Panc1 (cell line): ENCODE data around the gene ATP11A. TPM values are rescaled to one million over a fixed set of nuclear protein-coding genes. Genes with fewer than 3 reads are reported as not detected.

ENCODE experiments used
- ATAC-seq: fragments of 200-7000 bp; cut with Tn5 transposase; 2 replicates; pipeline ENCODE4 v1.9.1; 2020; ENCODE audit warnings: mild to moderate bottlenecking, moderate library complexity
- BruUV-seq: library from RNA; stranded (reverse); fragments of 400-500 nt; replicated peaks from 2 replicates; lab custom pipeline; 2021; lab: Mats Ljungman, UMichigan
- CTCF ChIA-PET: fragments of 300-600 bp; sonication (Branson Sonifier 250); formaldehyde crosslinking; loops from one replicate; lab custom pipeline; 2022; ENCODE audit warnings: antibody characterized with exemption; lab: Charles Lee
- POLR2A ChIA-PET: fragments of 300-600 bp; sonication (Branson Sonifier 250); formaldehyde crosslinking; loops from one replicate; lab custom pipeline; 2022; ENCODE audit warnings: antibody characterized with exemption; lab: Charles Lee
- DNase-seq: peaks from one replicate; pipeline ENCODE4 v3.0.0-alpha.2; 2010; ENCODE audit warnings: low read depth, low spot score
- H3K27ac ChIP-seq: 2 replicates; pipeline ENCODE4 v1.5.1; 2011; ENCODE audit warnings: mild to moderate bottlenecking, low read length, inconsistent platforms
- H3K27me3 ChIP-seq: fragments of 200-500 bp; sonication (Bioruptor generic); 2 replicates; pipeline ENCODE4 v1.6.0; 2014; ENCODE audit warnings: low read length, inconsistent platforms; ENCODE audit not compliant: control insufficient read depth, insufficient read depth
- H3K36me3 ChIP-seq: fragments of 200-500 bp; sonication (Bioruptor generic); 2 replicates; pipeline ENCODE4 v1.5.1; 2014; ENCODE audit warnings: inconsistent platforms, mild to moderate bottlenecking, low read length, moderate library complexity; ENCODE audit not compliant: control insufficient read depth, insufficient read depth
- H3K4me1 ChIP-seq: 2 replicates; pipeline ENCODE4 v1.5.1; 2011; ENCODE audit warnings: inconsistent platforms, mild to moderate bottlenecking, low read length, moderate library complexity; ENCODE audit not compliant: control insufficient read depth, insufficient read depth
- H3K4me3 ChIP-seq, 2 experiments: 2 replicates each; pipeline ENCODE4 v1.5.1; 2011 to 2012; ENCODE audit warnings: low read depth in 2 of 2, low read length in 2 of 2, mild to moderate bottlenecking in 2 of 2, inconsistent platforms in 1 of 2, moderate library complexity in 1 of 2
- H3K9me3 ChIP-seq: fragments of 200-500 bp; sonication (Bioruptor generic); 2 replicates; pipeline ENCODE4 v1.5.1; 2014; ENCODE audit warnings: low read depth, mild to moderate bottlenecking, inconsistent platforms, low read length, moderate library complexity; ENCODE audit not compliant: control insufficient read depth, insufficient read depth
- CTCF ChIP-seq: fragments of 450-650 bp; IDR thresholded peaks from 2 replicates; pipeline ENCODE4 v1.5.1; 2017; ENCODE audit warnings: mild to moderate bottlenecking
- POLR2AphosphoS5 ChIP-seq: IDR thresholded peaks from 2 replicates; pipeline ENCODE4 v1.6.1; 2012; ENCODE audit warnings: mild to moderate bottlenecking, low read depth, low read length, moderate library complexity
- REST ChIP-seq, 2 experiments: IDR thresholded peaks; 2 replicates each; pipeline ENCODE4 v1.6.1; 2011 to 2012; ENCODE audit warnings: low read depth in 2 of 2, control low read depth in 1 of 2, low read length in 1 of 2, mild to moderate bottlenecking in 1 of 2, moderate library complexity in 1 of 2; ENCODE audit not compliant: insufficient read depth in 1 of 2
- SIN3A ChIP-seq: IDR thresholded peaks from 2 replicates; pipeline ENCODE4 v1.6.1; 2012; ENCODE audit warnings: low read depth, mild to moderate bottlenecking, low read length, moderate library complexity, borderline replicate concordance; ENCODE audit not compliant: insufficient read depth
- TCF7L2 ChIP-seq: IDR thresholded peaks from 2 replicates; pipeline ENCODE4 v1.6.1; 2011; ENCODE audit warnings: mild to moderate bottlenecking, low read depth, low read length, inconsistent platforms
- in situ Hi-C: cut with HindIII; loops from 2 replicates; pipeline ENCODE4 v1.10.0; 2016; ENCODE audit warnings: low sequenced_read_pairs, low pct_unique_long_range_greater_than_20kb
- intact Hi-C: fragments of 100-400 bp; cut with micrococcal nuclease; formaldehyde crosslinking; loops from one replicate; pipeline ENCODE4 v1.10.0; 2022; ENCODE audit not compliant: unreplicated experiment
- total RNA-seq: library from RNA; stranded (reverse); gene quantifications from one replicate; pipeline ENCODE4 v1.2.1, GENCODE V29; 2021; ENCODE audit not compliant: unreplicated experiment

The ATP11A gene
- total RNA-seq, 1 experiment from 2014 or later = 85.8 TPM

- no peak for TF ChIP-seq TCF7L2
- TF ChIP-seq REST (IDR thresholded peaks at IDR 0.05; ENCODE audit: insufficient read depth in 1 of 2, low read depth in 2 of 2, low read length in 1 of 2) = no peak
- no peak for TF ChIP-seq CTCF
- no peak for TF ChIP-seq SIN3A
- TF ChIP-seq POLR2AphosphoS5 = no peak
- no peak for ATAC-seq
- CTCF ChIA-PET = no interaction called here
- Histone ChIP-seq H3K4me3 (no peak overlapping the region), H3K9me3 (no peaks in the 10 kb centered on the region), H3K36me3 (no peaks in the 10 kb centered on the region), H3K27ac (peak overlapping the region; percentile 82), H3K4me1 (peaks cover 62% of the 10 kb centered on the region), H3K27me3 (no peaks in the 10 kb centered on the region)
- DNase-seq = no peak
- intact Hi-C loops = no loop called here
- BruUV-seq = no TSS peak
- POLR2A ChIA-PET = no interaction called here
- in situ Hi-C loops = no loop called here
Observed at GRCh38 chr13:112712451-112713207, 22.8 kb downstream of the ATP11A start.

GRCh38 chr13:112713517-112714253 is 23.8 kb downstream of the ATP11A start:
- ATAC-seq = no peak
- ChIA-PET CTCF (no interaction called here), POLR2A (no interaction called here)
- intact Hi-C loops (no loop called here), in situ Hi-C loops (no loop called here)
- H3K27me3 ChIP-seq = no peaks in the 10 kb centered on the region
- TF ChIP-seq POLR2AphosphoS5 (no peak), CTCF (no peak), SIN3A (no peak), REST (IDR thresholded peaks at IDR 0.05; ENCODE audit: insufficient read depth in 1 of 2, low read depth in 2 of 2, low read length in 1 of 2) (no peak), TCF7L2 (no peak)
- BruUV-seq = no TSS peak
- no peak overlapping the region for H3K4me3 ChIP-seq
- no peaks in the 10 kb centered on the region for H3K36me3 ChIP-seq
- H3K9me3 ChIP-seq = no peaks in the 10 kb centered on the region
- no peak for DNase-seq
- peak overlapping the region; percentile 73 for H3K27ac ChIP-seq
- peaks cover 65% of the 10 kb centered on the region for H3K4me1 ChIP-seq
